Endodermal cell (in vitro differentiated cells): ENCODE data around the gene SLC6A20. TPM values are rescaled to one million over a fixed set of nuclear protein-coding genes. Genes with fewer than 3 reads are reported as not detected.

Experiments used
- DNase-seq: peaks from one replicate; pipeline ENCODE4 v3.0.0-alpha.2; 2017
- H3K27ac ChIP-seq: 2 replicates; pipeline ENCODE4 v1.5.1; 2013; ENCODE audit warnings: mild to moderate bottlenecking, low read depth, low read length, moderate library complexity
- H3K27me3 ChIP-seq: 2 replicates; pipeline ENCODE4 v1.6.1; 2013; ENCODE audit warnings: mild to moderate bottlenecking, low read length, moderate library complexity; ENCODE audit not compliant: insufficient read depth, control insufficient read depth, poor library complexity, severe bottlenecking
- H3K36me3 ChIP-seq: 2 replicates; pipeline ENCODE4 v1.7.0; 2013; ENCODE audit warnings: mild to moderate bottlenecking, low read length, moderate library complexity; ENCODE audit not compliant: control insufficient read depth, insufficient read depth
- H3K4me1 ChIP-seq: one replicate; pipeline ENCODE4 v1.7.0; 2013; ENCODE audit warnings: low read length; ENCODE audit not compliant: control insufficient read depth, insufficient read depth
- H3K4me3 ChIP-seq: 2 replicates; pipeline ENCODE4 v1.5.1; 2013; ENCODE audit warnings: mild to moderate bottlenecking, low read length, moderate library complexity
- H3K9ac ChIP-seq: 2 replicates; pipeline ENCODE4 v1.6.1; 2013; ENCODE audit warnings: mild to moderate bottlenecking, low read length, moderate library complexity; ENCODE audit not compliant: poor library complexity, severe bottlenecking; ENCODE audit errors: extremely low read depth
- H3K9me3 ChIP-seq: 2 replicates; pipeline ENCODE4 v1.6.1; 2013; ENCODE audit warnings: mild to moderate bottlenecking, low read length, moderate library complexity; ENCODE audit not compliant: control insufficient read depth
- H3K27ac Mint-ChIP-seq: 2 replicates; pipeline ENCODE4 v1.8.0; 2020; ENCODE audit warnings: mixed read lengths
- H3K27me3 Mint-ChIP-seq: 2 replicates; pipeline ENCODE4 v1.8.0; 2021; ENCODE audit warnings: mild to moderate bottlenecking, mixed read lengths; ENCODE audit not compliant: insufficient read depth
- H3K36me3 Mint-ChIP-seq: 2 replicates; pipeline ENCODE4 v1.8.0; 2020; ENCODE audit warnings: low read depth, mixed read lengths
- H3K4me1 Mint-ChIP-seq: 2 replicates; pipeline ENCODE4 v1.8.0; 2020; ENCODE audit warnings: mixed read lengths
- H3K4me3 Mint-ChIP-seq: 2 replicates; pipeline ENCODE4 v1.8.0; 2020; ENCODE audit warnings: mild to moderate bottlenecking, moderate library complexity, mixed read lengths
- H3K9me3 Mint-ChIP-seq: 2 replicates; pipeline ENCODE4 v1.8.0; 2020; ENCODE audit warnings: mild to moderate bottlenecking, mixed read lengths
- WGBS, 2 experiments: methylation state at CpG; one replicate each; pipeline versions ENCODE4 v1.1.5 to v1.1.7; 2013; ENCODE audit warnings: missing lambda C conversion rate in 2 of 2, mixed read lengths in 1 of 2; ENCODE audit not compliant: insufficient coverage in 1 of 2, insufficient read length in 1 of 2; 5-methylcytosine and 5-hydroxymethylcytosine counted together
- total RNA-seq, 2 donors: library from RNA; stranded (reverse); fragmentation: NEBNext Ultra II Directional in 1 of 2; extraction: Animal tissue kit (Norgen Biotek cat#: 25700) in 1 of 2; gene quantifications; 2 replicates in 1 of 2; 3 replicates in 1 of 2; pipeline ENCODE4 v1.2.1, GENCODE V29; 2021
- TF ChIP-seq, protein P1 (sequence below): fragments of 200-600 bp; sonication (generic); conservative IDR thresholded peaks from 2 replicates; pipeline ENCODE4 v1.5.0; 2021; ENCODE audit warnings: antibody characterized with exemption, mild to moderate bottlenecking

Gene SLC6A20
- total RNA-seq, 2 donors from 2014 or later, result 0.29 to 1.5 TPM

DNA sequence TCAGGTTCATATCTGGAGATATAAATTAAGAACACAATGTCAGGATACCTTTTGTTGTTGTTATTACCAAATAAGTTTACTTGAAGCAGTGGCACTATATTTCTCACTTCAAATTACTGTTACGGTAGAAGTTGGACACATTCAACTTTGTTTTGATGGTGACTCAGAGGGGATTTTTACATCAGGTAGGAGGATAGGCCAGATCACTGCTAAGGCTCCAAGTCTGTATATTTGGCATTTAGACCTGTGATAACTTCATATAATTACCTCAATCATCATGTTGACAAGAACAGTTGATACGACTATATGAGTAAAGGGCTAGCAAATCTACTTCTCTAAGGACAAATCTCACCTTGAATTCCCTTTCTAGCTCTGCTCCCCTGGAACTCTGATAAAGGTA, 30.0 kb upstream of the SLC6A20 start:
- Mint-ChIP-seq H3K36me3 (peaks cover 25% of the 10 kb centered on the region), H3K4me3 (no peak overlapping the region), H3K4me1 (no peaks in the 10 kb centered on the region), H3K27me3 (no peaks in the 10 kb centered on the region), H3K27ac (no peak overlapping the region), H3K9me3 (no peaks in the 10 kb centered on the region)
- Histone ChIP-seq H3K9ac (no peak overlapping the region), H3K4me3 (no peak overlapping the region), H3K27me3 (no peaks in the 10 kb centered on the region), H3K27ac (no peak overlapping the region), H3K9me3 (no peaks in the 10 kb centered on the region), H3K36me3 (peaks cover 44% of the 10 kb centered on the region), H3K4me1 (no peaks in the 10 kb centered on the region)
- DNase-seq, result no peak
- TF ChIP-seq, protein P1, sequence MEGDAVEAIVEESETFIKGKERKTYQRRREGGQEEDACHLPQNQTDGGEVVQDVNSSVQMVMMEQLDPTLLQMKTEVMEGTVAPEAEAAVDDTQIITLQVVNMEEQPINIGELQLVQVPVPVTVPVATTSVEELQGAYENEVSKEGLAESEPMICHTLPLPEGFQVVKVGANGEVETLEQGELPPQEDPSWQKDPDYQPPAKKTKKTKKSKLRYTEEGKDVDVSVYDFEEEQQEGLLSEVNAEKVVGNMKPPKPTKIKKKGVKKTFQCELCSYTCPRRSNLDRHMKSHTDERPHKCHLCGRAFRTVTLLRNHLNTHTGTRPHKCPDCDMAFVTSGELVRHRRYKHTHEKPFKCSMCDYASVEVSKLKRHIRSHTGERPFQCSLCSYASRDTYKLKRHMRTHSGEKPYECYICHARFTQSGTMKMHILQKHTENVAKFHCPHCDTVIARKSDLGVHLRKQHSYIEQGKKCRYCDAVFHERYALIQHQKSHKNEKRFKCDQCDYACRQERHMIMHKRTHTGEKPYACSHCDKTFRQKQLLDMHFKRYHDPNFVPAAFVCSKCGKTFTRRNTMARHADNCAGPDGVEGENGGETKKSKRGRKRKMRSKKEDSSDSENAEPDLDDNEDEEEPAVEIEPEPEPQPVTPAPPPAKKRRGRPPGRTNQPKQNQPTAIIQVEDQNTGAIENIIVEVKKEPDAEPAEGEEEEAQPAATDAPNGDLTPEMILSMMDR, result no peak
- 91 to 94% methylated on average over 2 of the region's 2 CpGs for WGBS, 2 experiments

DNA sequence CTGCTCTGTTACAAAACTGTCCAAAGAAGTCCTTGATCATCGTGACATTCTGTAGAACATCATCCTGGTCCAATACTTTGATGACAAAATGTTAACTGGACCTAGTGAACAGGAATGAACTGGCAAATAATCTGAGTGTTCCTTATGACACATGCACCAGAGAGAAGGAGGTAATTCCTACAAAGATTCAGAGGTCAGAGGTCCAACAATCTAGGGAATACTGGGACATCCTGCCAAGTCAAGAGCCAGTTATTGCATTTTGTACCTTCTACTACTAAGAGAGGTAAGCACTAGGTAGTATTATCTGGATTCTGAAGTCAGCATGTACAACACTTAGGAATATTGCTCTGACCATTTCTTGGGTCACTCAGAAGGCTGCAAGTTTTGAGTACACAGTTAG, 24.8 kb upstream of the SLC6A20 start:
- WGBS, 2 experiments, result 90 to 100% methylated on average over 1 of the region's 1 CpG
- peak overlapping the region; percentile 7 for H3K27ac Mint-ChIP-seq
- Histone ChIP-seq H3K4me1 (no peaks in the 10 kb centered on the region), H3K27me3 (no peaks in the 10 kb centered on the region), H3K27ac (no peak overlapping the region), H3K9ac (no peak overlapping the region), H3K9me3 (peaks cover 8% of the 10 kb centered on the region), H3K36me3 (peaks cover 19% of the 10 kb centered on the region), H3K4me3 (no peak overlapping the region)
- peaks cover 9% of the 10 kb centered on the region for H3K9me3 Mint-ChIP-seq
- no peaks in the 10 kb centered on the region for H3K4me1 Mint-ChIP-seq
- H3K36me3 Mint-ChIP-seq, result peaks cover 15% of the 10 kb centered on the region
- H3K27me3 Mint-ChIP-seq, result no peaks in the 10 kb centered on the region
- DNase-seq, result no peak
- no peak overlapping the region for H3K4me3 Mint-ChIP-seq
- TF ChIP-seq, protein P1, result no peak

DNA sequence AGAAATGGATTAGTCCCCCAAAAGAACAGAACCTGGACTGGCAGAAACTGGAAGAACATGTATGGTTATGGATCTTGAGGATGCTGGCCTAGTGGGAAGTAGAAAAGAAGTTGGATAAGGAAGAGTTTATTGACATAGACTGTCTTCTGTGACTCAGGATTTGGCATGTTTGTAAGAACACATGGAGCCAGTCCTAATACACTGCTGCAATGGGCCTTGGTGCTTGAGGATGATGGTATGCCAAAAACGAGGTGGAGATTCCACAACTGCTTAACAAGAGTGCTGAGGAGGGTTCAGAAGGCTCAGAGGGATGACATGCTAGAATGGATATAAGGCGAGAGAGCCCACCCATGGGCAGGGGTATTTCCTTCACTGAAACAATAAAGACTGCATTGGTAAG, 23.2 kb upstream of the SLC6A20 start:
- peaks cover 9% of the 10 kb centered on the region for H3K9me3 Mint-ChIP-seq
- no peak overlapping the region for H3K4me3 Mint-ChIP-seq
- Histone ChIP-seq H3K4me1 (no peaks in the 10 kb centered on the region), H3K9me3 (peaks cover 8% of the 10 kb centered on the region), H3K4me3 (no peak overlapping the region), H3K27me3 (no peaks in the 10 kb centered on the region), H3K9ac (no peak overlapping the region), H3K27ac (no peak overlapping the region), H3K36me3 (peaks cover 5% of the 10 kb centered on the region)
- DNase-seq, result no peak
- H3K4me1 Mint-ChIP-seq, result no peaks in the 10 kb centered on the region
- 91 to 100% methylated on average over 1 to 2 of the region's 2 CpGs for WGBS, 2 experiments
- TF ChIP-seq, protein P1, result no peak
- no peak overlapping the region for H3K27ac Mint-ChIP-seq
- H3K36me3 Mint-ChIP-seq, result peaks cover 21% of the 10 kb centered on the region
- H3K27me3 Mint-ChIP-seq, result no peaks in the 10 kb centered on the region
